Heart left ventricle (tissue), 16 donors: ENCODE results near the gene KCTD11. TPM values are rescaled to one million over a fixed set of nuclear protein-coding genes. Genes with fewer than 3 reads are reported as not detected.
A peak's percentile ranks its signal among the peaks of the same experiment; 100 is the strongest.

Experiments used
- ATAC-seq, 4 donors: fragments of 200-7000 bp; cut with Tn5 transposase; one replicate each; pipeline ENCODE4 v1.9.1; 2020 to 2022; ENCODE audit warnings: moderate library complexity in 4 of 4, mild to moderate bottlenecking in 3 of 4, moderate number of reproducible peaks in 1 of 4
- DNase-seq, 5 donors: peaks; one replicate each; pipeline ENCODE4 v3.0.0-alpha.2; 2020
- H3K27ac ChIP-seq, 12 donors: fragments of 200-600 bp; sonication (generic) in 4 of 12; one replicate each; pipeline versions ENCODE4 v1.5.0 to v1.8.0; 2016 to 2022; ENCODE audit warnings: mild to moderate bottlenecking in 2 of 12
- H3K27me3 ChIP-seq, 9 donors: fragments of 200-600 bp; sonication (generic) in 2 of 9; one replicate each; pipeline versions ENCODE4 v1.5.1 to v1.8.0; 2016 to 2022; ENCODE audit warnings: mild to moderate bottlenecking in 3 of 9
- H3K36me3 ChIP-seq, 9 donors: fragments of 200-600 bp; sonication (generic) in 2 of 9; one replicate each; pipeline versions ENCODE4 v1.5.0 to v1.8.0; 2018 to 2022; ENCODE audit warnings: mild to moderate bottlenecking in 2 of 9
- H3K4me1 ChIP-seq, 12 donors: fragments of 200-600 bp; sonication (generic) in 4 of 12; one replicate each; pipeline versions ENCODE4 v1.5.0 to v1.8.0; 2016 to 2022; ENCODE audit warnings: mild to moderate bottlenecking in 3 of 12
- H3K4me3 ChIP-seq, 12 donors: fragments of 200-600 bp; sonication (generic) in 4 of 12; one replicate each; pipeline versions ENCODE4 v1.5.0 to v1.8.0; 2017 to 2022; ENCODE audit warnings: mild to moderate bottlenecking in 9 of 12, moderate library complexity in 4 of 12
- H3K9me3 ChIP-seq, 12 donors: fragments of 200-600 bp; sonication (generic) in 4 of 12; one replicate each; pipeline versions ENCODE4 v1.5.0 to v1.8.0; 2016 to 2022; ENCODE audit warnings: mild to moderate bottlenecking in 1 of 12
- CTCF ChIP-seq, 12 donors: fragments of 200-600 bp; sonication (generic) in 4 of 12; IDR thresholded peaks; one replicate each; pipeline versions ENCODE4 v1.5.0 to v1.8.0; 2018 to 2022; ENCODE audit warnings: antibody characterized with exemption in 12 of 12, mild to moderate bottlenecking in 5 of 12
- POLR2A ChIP-seq, 2 donors: fragments of 450-650 bp; IDR thresholded peaks; one replicate each; pipeline ENCODE4 v1.6.1; 2017; ENCODE audit warnings: antibody characterized with exemption in 2 of 2, mild to moderate bottlenecking in 2 of 2, moderate library complexity in 2 of 2
- WGBS, 4 donors: extraction: QIAGEN DNeasy Blood & Tissue Kit in 2 of 4; methylation state at CpG; one replicate each; pipeline versions ENCODE4 v1.1.5 to v1.1.7; 2013 to 2018; 5-methylcytosine and 5-hydroxymethylcytosine counted together
- intact Hi-C, 10 donors: fragments of 100-400 bp; cut with DNase I; formaldehyde crosslinking; loops; one replicate each; pipeline versions ENCODE4 v1.11.1 to v1.14.2; 2022
- polyA plus RNA-seq, 2 donors: library from polyadenylated mRNA; stranded (reverse); fragments of 200-250 nt; gene quantifications; one replicate each; pipeline ENCODE4 v1.2.3, GENCODE V29; 2013
- total RNA-seq, 9 donors: library from RNA; depleted of rRNA in 2 of 9; stranded (reverse); fragments of >200 nt in 2 of 9; fragmentation: NEBNext Ultra II Directional in 3 of 9; extraction: Animal tissue kit (Norgen Biotek cat#: 25700) in 3 of 9; gene quantifications; one replicate each; pipeline versions ENCODE4 v1.1.0 to v1.2.4, GENCODE V29; 2016 to 2023
- donor health status: ischemic (EF 13 %, LVEDD 7.1; RV severe dilation, severe dysfunction).
- donor health status: healthy with polysubstance abuse.
- donor health status: DM: no; HTN: yes; CAD: no.
- donor health status: DM: no; HTN: no; CAD: no.
- donor health status: ischemic (EF 25% LVEDD 6.9; RV normal size, moderate dysfunction).
- donor health status: ischemic (EF 25% LVEDD 5.7; RV mildly dilated, moderate dysfunction).
- donor health status: healthy.
- donor health status: DM: yes; HTN: yes; CAD: no.
- donor health status: ischemic (EF 35%, LVEDD 5.7; RV mildly dilated, moderate dysfunction).
- donor health status: nonischemic (EF 11% LVEDD 7.7; RV severe dilation, severe dysfunction).
- donor health status: DM: yes; HTN: yes; CAD: no.
- donor health status: PGD.
- donor health status: ischemic (EF 29% LVEDD 5.4; RV normal size, mild dysfunction).
- donor health status: nonischemic (EF 23%, LVEDD 6.1; RV moderate dilation, normal function).

Gene KCTD11
- total and polyA plus RNA-seq, 11 donors = 3.4 to 9.6 (median 6.4) TPM

- Histone ChIP-seq H3K4me1 (peaks cover 7 to 59% (median 44%) of the 10 kb centered on the region in 12 donors), H3K9me3 (no peaks in the 10 kb centered on the region), H3K4me3 (peak overlapping the region; percentile 76 to 98 (median 92)), H3K27ac (peak overlapping the region in 11 of 12 donors; percentile 90 to 99 (median 97)), H3K36me3 (peaks cover 3 to 84% (median 79%) of the 10 kb centered on the region in 9 donors), H3K27me3 (no peaks in the 10 kb centered on the region)
- WGBS, 4 donors = 46 to 50% (median 46%) methylated on average over 9 of the region's 9 CpGs
- intact Hi-C loops = no loop called here
- no peak for ATAC-seq
- no peak for DNase-seq
- TF ChIP-seq CTCF (IDR thresholded peaks at IDR 0.05) = no peak
- TF ChIP-seq POLR2A (IDR thresholded peaks at IDR 0.05) = no peak
Observed at GRCh38 chr17:7313890-7314718, 37.9 kb upstream of the KCTD11 start.

GRCh38 chr17:7314719-7315569, 37.0 kb upstream of the KCTD11 start, which contains the start of gene GPS2:
TSS of gene GPS2 (minus strand) at chr17:7315360. CDS start at chr17:7315052, 308 bp downstream.
- peak within 1 kb of the TSS; percentile 90 to 99 (median 96) for H3K27ac ChIP-seq
- WGBS, 4 donors = 0% methylated on average over 29 to 95 of the region's 95 CpGs
- peak; percentile 26 to 87 for TF ChIP-seq POLR2A (IDR thresholded peaks at IDR 0.05)
- TF ChIP-seq CTCF (IDR thresholded peaks at IDR 0.05) = no peak
- H3K4me3 ChIP-seq = peak within 1 kb of the TSS; percentile 76 to 98 (median 92)
- DNase-seq = peak; percentile 93 to 97 (median 94)
- no peaks in the 10 kb centered on the region for H3K27me3 ChIP-seq
- no peaks in the 10 kb centered on the region for H3K9me3 ChIP-seq
- peak; percentile 78 to 91 (median 89) for ATAC-seq
- intact Hi-C loops = no loop called here
- peaks cover 3 to 85% (median 77%) of the 10 kb centered on the region in 9 donors for H3K36me3 ChIP-seq
- peaks cover 3 to 51% (median 36%) of the 10 kb centered on the region in 12 donors for H3K4me1 ChIP-seq

DNA sequence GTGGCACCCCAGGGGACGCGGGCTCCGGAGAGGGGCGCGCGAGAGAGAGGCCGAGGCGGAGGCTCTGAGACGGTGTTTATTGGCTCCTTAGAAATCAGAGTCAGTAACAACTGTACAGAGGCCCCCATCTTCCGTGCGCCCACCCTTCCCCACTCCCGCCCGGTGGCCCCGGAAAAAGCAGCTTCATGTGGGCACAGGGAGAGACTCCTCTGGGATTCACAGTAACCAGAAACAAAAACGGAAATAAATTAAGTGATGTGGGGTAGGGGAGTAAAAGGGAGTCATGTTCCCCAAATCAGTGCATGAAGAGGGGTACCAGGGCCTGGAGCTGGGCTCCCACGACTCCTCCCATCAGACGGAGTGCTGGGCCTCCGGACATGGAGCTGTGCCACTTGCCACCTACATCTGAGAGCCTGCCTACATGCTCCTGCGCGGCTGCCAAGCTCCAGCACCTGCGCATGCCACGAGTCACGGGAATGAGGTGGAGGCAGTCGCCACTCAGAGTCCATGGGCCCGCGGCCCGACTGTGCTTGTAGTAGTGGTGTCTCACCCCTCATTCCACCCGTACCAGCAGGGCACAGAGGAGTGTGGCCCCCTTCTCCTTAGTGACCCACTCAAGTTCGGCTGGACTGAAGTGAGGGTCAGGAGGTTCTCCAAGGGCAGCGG, 36.3 kb upstream of the KCTD11 start:
- WGBS, 4 donors = 36 to 53% (median 38%) methylated on average over 21 to 30 of the region's 30 CpGs
- peaks cover 3 to 44% (median 29%) of the 10 kb centered on the region in 12 donors for H3K4me1 ChIP-seq
- DNase-seq (peak in 1 of 5 donors; percentile 39), ATAC-seq (peak; percentile 1 to 13 (median 2))
- H3K9me3 ChIP-seq = no peaks in the 10 kb centered on the region
- H3K27ac ChIP-seq = peak overlapping the region; percentile 90 to 99 (median 96)
- H3K36me3 ChIP-seq = peaks cover 3 to 85% (median 77%) of the 10 kb centered on the region in 9 donors
- TF ChIP-seq CTCF (IDR thresholded peaks at IDR 0.05) (no peak), POLR2A (IDR thresholded peaks at IDR 0.05) (no peak)
- no peaks in the 10 kb centered on the region for H3K27me3 ChIP-seq
- intact Hi-C loops = no loop called here
- peak overlapping the region; percentile 76 to 98 (median 92) for H3K4me3 ChIP-seq
